ENCODE data around the gene PDCD1LG2.

DNA sequence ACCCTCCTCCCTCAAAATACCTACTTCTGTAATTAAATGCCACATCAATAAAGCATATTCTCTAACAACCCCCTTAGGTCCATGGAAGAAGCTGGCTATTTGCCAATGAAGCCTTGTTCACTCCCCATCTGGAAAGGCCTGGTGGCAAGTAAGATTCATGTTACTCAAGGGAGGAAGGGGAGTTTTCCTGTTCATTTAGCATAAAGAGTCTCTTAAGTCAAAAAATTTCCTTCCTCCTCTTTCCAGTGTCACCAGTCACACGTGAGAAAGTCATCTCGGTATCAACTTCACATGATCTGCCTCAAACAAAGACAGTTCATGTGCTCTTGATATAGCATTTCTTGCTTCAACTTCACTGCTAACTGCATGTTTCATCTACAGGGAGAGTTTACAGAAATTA, 85.8 kb downstream of the PDCD1LG2 start:
- TF ChIP-seq, protein P1, sequence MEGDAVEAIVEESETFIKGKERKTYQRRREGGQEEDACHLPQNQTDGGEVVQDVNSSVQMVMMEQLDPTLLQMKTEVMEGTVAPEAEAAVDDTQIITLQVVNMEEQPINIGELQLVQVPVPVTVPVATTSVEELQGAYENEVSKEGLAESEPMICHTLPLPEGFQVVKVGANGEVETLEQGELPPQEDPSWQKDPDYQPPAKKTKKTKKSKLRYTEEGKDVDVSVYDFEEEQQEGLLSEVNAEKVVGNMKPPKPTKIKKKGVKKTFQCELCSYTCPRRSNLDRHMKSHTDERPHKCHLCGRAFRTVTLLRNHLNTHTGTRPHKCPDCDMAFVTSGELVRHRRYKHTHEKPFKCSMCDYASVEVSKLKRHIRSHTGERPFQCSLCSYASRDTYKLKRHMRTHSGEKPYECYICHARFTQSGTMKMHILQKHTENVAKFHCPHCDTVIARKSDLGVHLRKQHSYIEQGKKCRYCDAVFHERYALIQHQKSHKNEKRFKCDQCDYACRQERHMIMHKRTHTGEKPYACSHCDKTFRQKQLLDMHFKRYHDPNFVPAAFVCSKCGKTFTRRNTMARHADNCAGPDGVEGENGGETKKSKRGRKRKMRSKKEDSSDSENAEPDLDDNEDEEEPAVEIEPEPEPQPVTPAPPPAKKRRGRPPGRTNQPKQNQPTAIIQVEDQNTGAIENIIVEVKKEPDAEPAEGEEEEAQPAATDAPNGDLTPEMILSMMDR (IDR thresholded peaks at IDR 0.05): no peak
- no peak for TF ChIP-seq EP300 (IDR thresholded peaks at IDR 0.05)
